COLO668 (cell line): Measurements from ENCODE around the gene YBX2.
A peak's percentile ranks its signal among the peaks of the same experiment; 100 is the strongest.
"Not testable (repeated sequence)": the region's sequence is repeated elsewhere in the genome, so short reads cannot be mapped to it uniquely, and the experiment has no call there.

ENCODE experiments used
- DNase-seq: peaks from one replicate; lab custom pipeline; 2025; ENCODE audit not compliant: unreplicated experiment; lab: John Stamatoyannopoulos, UW

Gene YBX2

GRCh38 chr17:7249214-7249613, 45.2 kb downstream of the YBX2 start:
- no peak for DNase-seq

GRCh38 chr17:7248796-7249195, 45.6 kb downstream of the YBX2 start:
- no peak for DNase-seq

- DNase-seq: no peak
Observed at GRCh38 chr17:7246779-7247178, 47.7 kb downstream of the YBX2 start.

GRCh38 chr17:7243838-7244237, 50.6 kb downstream of the YBX2 start:
- DNase-seq: not testable (repeated sequence)

GRCh38 chr17:7243453-7243729, 51.0 kb downstream of the YBX2 start:
- no peak for DNase-seq

GRCh38 chr17:7242717-7243452, 51.6 kb downstream of the YBX2 start:
- peak; percentile 94 for DNase-seq

- DNase-seq: peak; percentile 82
Observed at GRCh38 chr17:7241783-7242716, 52.4 kb downstream of the YBX2 start, which contains the start of gene GABARAP. Gene GABARAP (minus strand): TSS chr17:7242449. CDS start chr17:7242330, 119 bp downstream.

GRCh38 chr17:7241090-7241733, 53.2 kb downstream of the YBX2 start:
- peak; percentile 26 for DNase-seq

GRCh38 chr17:7240375-7240774, 54.1 kb downstream of the YBX2 start:
- no peak for DNase-seq

GRCh38 chr17:7239091-7240027, 55.1 kb downstream of the YBX2 start, which contains the start of gene PHF23:
Gene PHF23 (minus strand): TSS chr17:7239457. CDS start chr17:7239279, 178 bp downstream.
- peak; percentile 96 for DNase-seq

- DNase-seq: peak; percentile 22
Observed at GRCh38 chr17:7238420-7239090, 55.9 kb downstream of the YBX2 start.
